ENCODE measurements around the gene ZNF282. TPM values are rescaled to one million over a fixed set of nuclear protein-coding genes. Genes with fewer than 3 reads are reported as not detected.
A peak's percentile ranks its signal among the peaks of the same experiment; 100 is the strongest.

Gene ZNF282
- total RNA-seq, 2 donors from 2014 or later, result 59.5 to 161 TPM

- H3K36me3 Mint-ChIP-seq (ENCODE audit: insufficient read depth in 2 of 2), result peaks cover 13 to 15% of the 10 kb centered on the region in 2 donors
- H3K9me3 Mint-ChIP-seq, result no peaks in the 10 kb centered on the region
- H3K27ac Mint-ChIP-seq, result peak overlapping the region; percentile 42
- no peaks in the 10 kb centered on the region for H3K4me1 Mint-ChIP-seq (ENCODE audit: low read depth)
- H3K4me3 Mint-ChIP-seq, result no peak overlapping the region
- H3K27me3 Mint-ChIP-seq (ENCODE audit: low read depth), result no peaks in the 10 kb centered on the region
- no peak for ATAC-seq (replicated peaks in 1 of 2)
- no peak for DNase-seq
Observed at GRCh38 chr7:149172534-149172920, 22.8 kb upstream of the ZNF282 start.

GRCh38 chr7:149175150-149175549, 20.2 kb upstream of the ZNF282 start:
- DNase-seq, result no peak
- Mint-ChIP-seq H3K36me3 (ENCODE audit: insufficient read depth in 2 of 2) (peaks cover 13 to 17% of the 10 kb centered on the region in 2 donors), H3K9me3 (no peaks in the 10 kb centered on the region), H3K4me3 (no peak overlapping the region), H3K27me3 (ENCODE audit: low read depth) (no peaks in the 10 kb centered on the region), H3K27ac (peak overlapping the region; percentile 24), H3K4me1 (ENCODE audit: low read depth) (no peaks in the 10 kb centered on the region)
- ATAC-seq (replicated peaks in 1 of 2), result no peak

DNA sequence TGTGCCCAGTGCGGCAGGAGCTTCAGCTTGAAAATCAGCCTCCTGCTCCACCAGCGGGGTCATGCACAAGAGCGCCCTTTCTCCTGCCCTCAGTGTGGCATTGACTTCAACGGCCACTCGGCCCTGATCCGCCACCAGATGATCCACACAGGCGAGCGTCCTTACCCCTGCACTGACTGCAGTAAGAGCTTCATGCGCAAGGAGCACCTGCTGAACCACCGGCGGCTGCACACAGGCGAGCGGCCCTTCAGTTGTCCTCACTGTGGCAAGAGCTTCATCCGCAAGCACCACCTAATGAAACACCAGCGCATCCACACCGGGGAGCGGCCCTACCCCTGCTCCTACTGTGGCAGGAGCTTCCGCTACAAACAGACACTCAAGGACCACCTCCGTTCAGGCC, 16.1 kb upstream of the ZNF282 start:
- Mint-ChIP-seq H3K27ac (no peak overlapping the region), H3K4me1 (ENCODE audit: low read depth) (peaks cover 6% of the 10 kb centered on the region), H3K27me3 (ENCODE audit: low read depth) (no peaks in the 10 kb centered on the region), H3K36me3 (ENCODE audit: insufficient read depth in 2 of 2) (peaks cover 13 to 16% of the 10 kb centered on the region in 2 donors), H3K4me3 (no peak overlapping the region), H3K9me3 (no peaks in the 10 kb centered on the region)
- no peak for DNase-seq
- ATAC-seq (replicated peaks in 1 of 2), result no peak

GRCh38 chr7:149180722-149181449, 14.5 kb upstream of the ZNF282 start:
- Mint-ChIP-seq H3K27ac (peak overlapping the region; percentile 19), H3K36me3 (ENCODE audit: insufficient read depth in 2 of 2) (peaks cover 13 to 16% of the 10 kb centered on the region in 2 donors), H3K27me3 (ENCODE audit: low read depth) (no peaks in the 10 kb centered on the region), H3K9me3 (no peaks in the 10 kb centered on the region), H3K4me3 (no peak overlapping the region), H3K4me1 (ENCODE audit: low read depth) (peaks cover 6% of the 10 kb centered on the region)
- ATAC-seq (replicated peaks in 1 of 2), result no peak
- no peak for DNase-seq

- H3K4me3 Mint-ChIP-seq, result no peak overlapping the region
- H3K27ac Mint-ChIP-seq, result peak overlapping the region; percentile 19
- DNase-seq (no peak), ATAC-seq (replicated peaks in 1 of 2) (no peak)
- H3K36me3 Mint-ChIP-seq (ENCODE audit: insufficient read depth in 2 of 2), result peaks cover 11 to 14% of the 10 kb centered on the region in 2 donors
- no peaks in the 10 kb centered on the region for H3K9me3 Mint-ChIP-seq
- peaks cover 6% of the 10 kb centered on the region for H3K4me1 Mint-ChIP-seq (ENCODE audit: low read depth)
- no peaks in the 10 kb centered on the region for H3K27me3 Mint-ChIP-seq (ENCODE audit: low read depth)
Observed at GRCh38 chr7:149181450-149181790, 13.9 kb upstream of the ZNF282 start.

- no peaks in the 10 kb centered on the region for H3K9me3 Mint-ChIP-seq
- peaks cover 6% of the 10 kb centered on the region for H3K4me1 Mint-ChIP-seq (ENCODE audit: low read depth)
- H3K27me3 Mint-ChIP-seq (ENCODE audit: low read depth), result no peaks in the 10 kb centered on the region
- no peak overlapping the region for H3K27ac Mint-ChIP-seq
- peaks cover 0 to 2% of the 10 kb centered on the region in 2 donors for H3K36me3 Mint-ChIP-seq (ENCODE audit: insufficient read depth in 2 of 2)
- DNase-seq, result no peak
- ATAC-seq (replicated peaks in 1 of 2), result no peak
- H3K4me3 Mint-ChIP-seq, result no peak overlapping the region
Observed at GRCh38 chr7:149184274-149184673, 11.1 kb upstream of the ZNF282 start.

DNA sequence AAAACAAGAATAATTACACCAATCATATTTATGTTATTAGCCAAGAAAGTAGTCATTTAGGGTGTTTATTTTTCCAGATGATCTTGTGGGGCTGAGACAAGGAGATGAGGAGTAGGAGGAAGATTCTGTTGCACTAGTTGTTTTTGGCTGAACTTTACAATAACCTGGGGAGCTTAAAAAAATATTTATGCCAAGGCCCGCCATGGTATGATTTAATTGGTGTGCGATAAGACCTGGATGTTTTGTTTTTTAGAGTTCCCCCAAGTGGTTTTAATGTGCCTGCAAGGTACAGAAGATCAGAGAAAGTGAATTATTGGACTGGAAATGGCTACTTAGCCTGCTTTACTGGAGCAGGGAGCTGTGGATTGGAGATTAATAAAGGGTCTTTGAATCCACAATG, 7.1 kb upstream of the ZNF282 start:
- H3K27me3 Mint-ChIP-seq (ENCODE audit: low read depth), result no peaks in the 10 kb centered on the region
- H3K36me3 Mint-ChIP-seq (ENCODE audit: insufficient read depth in 2 of 2), result no peaks in the 10 kb centered on the region
- no peaks in the 10 kb centered on the region for H3K9me3 Mint-ChIP-seq
- H3K4me3 Mint-ChIP-seq, result no peak overlapping the region
- peaks cover 14% of the 10 kb centered on the region for H3K4me1 Mint-ChIP-seq (ENCODE audit: low read depth)
- no peak overlapping the region for H3K27ac Mint-ChIP-seq
- DNase-seq (no peak), ATAC-seq (replicated peaks in 1 of 2) (no peak)

- DNase-seq (no peak), ATAC-seq (replicated peaks in 1 of 2) (no peak)
- H3K4me3 Mint-ChIP-seq, result no peak overlapping the region
- H3K4me1 Mint-ChIP-seq (ENCODE audit: low read depth), result peaks cover 9% of the 10 kb centered on the region
- H3K9me3 Mint-ChIP-seq, result no peaks in the 10 kb centered on the region
- no peaks in the 10 kb centered on the region for H3K36me3 Mint-ChIP-seq (ENCODE audit: insufficient read depth in 2 of 2)
- H3K27ac Mint-ChIP-seq, result no peak overlapping the region
- no peaks in the 10 kb centered on the region for H3K27me3 Mint-ChIP-seq (ENCODE audit: low read depth)
Observed at GRCh38 chr7:149188637-149189259, 6.6 kb upstream of the ZNF282 start.

DNA sequence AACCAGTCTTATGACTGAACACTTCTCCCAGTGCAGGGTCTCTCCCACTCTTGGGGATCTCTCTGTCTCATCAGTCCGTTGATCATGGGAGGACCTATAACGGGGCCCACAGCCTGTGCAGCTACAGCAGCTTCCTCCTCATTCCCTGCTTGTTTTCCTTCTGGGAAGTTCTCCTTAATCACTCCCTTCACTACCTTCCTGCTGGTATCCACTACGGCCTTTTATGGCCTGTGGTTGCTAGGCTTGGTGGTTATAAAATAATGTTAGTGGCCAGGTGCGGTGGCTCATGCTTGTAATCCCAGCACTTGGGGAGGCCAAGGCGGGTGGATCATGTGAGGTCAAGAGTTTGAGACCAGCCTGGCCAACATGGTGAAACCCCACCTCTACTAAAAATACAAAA, 3.5 kb upstream of the ZNF282 start:
- H3K36me3 Mint-ChIP-seq (ENCODE audit: insufficient read depth in 2 of 2), result peaks cover 2 to 5% of the 10 kb centered on the region in 2 donors
- H3K27me3 Mint-ChIP-seq (ENCODE audit: low read depth), result no peaks in the 10 kb centered on the region
- DNase-seq (no peak), ATAC-seq (replicated peaks in 1 of 2) (no peak)
- H3K9me3 Mint-ChIP-seq, result no peaks in the 10 kb centered on the region
- peak overlapping the region; percentile 36 for H3K27ac Mint-ChIP-seq
- H3K4me3 Mint-ChIP-seq, result peak overlapping the region in 1 of 2 donors; percentile 58
- H3K4me1 Mint-ChIP-seq (ENCODE audit: low read depth), result peaks cover 24% of the 10 kb centered on the region

- peaks cover 16 to 20% of the 10 kb centered on the region in 2 donors for H3K36me3 Mint-ChIP-seq (ENCODE audit: insufficient read depth in 2 of 2)
- ATAC-seq (replicated peaks in 1 of 2) (no peak), DNase-seq (no peak)
- H3K27me3 Mint-ChIP-seq (ENCODE audit: low read depth), result no peaks in the 10 kb centered on the region
- peak overlapping the region; percentile 84 to 88 for H3K4me3 Mint-ChIP-seq
- H3K9me3 Mint-ChIP-seq, result no peaks in the 10 kb centered on the region
- H3K4me1 Mint-ChIP-seq (ENCODE audit: low read depth), result peaks cover 52% of the 10 kb centered on the region
- H3K27ac Mint-ChIP-seq, result peak overlapping the region; percentile 35
Observed at GRCh38 chr7:149194799-149195179, 557 bp upstream of the ZNF282 start.

DNA sequence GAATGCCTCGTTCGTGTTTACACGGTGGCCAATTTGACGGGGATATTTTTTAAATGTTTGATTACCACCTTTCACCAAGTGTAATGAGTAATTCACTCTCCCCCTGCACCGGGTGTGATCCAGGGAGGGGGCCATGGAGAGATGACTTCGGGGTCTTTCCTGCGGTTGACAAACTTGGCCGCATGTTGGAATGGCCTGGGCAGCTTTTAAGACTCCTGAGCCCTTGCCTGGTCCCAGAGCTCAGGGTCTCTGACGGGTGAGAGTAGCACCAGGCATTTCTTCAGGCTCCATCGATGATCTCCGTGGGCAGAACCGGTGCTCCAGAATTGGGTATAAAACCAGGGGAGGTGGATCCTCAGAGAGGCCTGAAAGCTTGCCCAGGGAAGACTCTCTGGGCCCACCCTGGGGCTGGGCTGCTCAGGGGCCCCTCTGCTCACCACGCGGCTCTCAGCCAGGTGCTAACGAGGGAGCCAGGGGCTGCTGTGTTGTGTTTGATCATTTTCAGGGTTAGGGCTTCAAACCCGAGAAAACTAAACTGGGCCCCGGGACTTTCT, 882 bp downstream of the ZNF282 start:
- peaks cover 63% of the 10 kb centered on the region for H3K4me1 Mint-ChIP-seq (ENCODE audit: low read depth)
- no peaks in the 10 kb centered on the region for H3K27me3 Mint-ChIP-seq (ENCODE audit: low read depth)
- H3K36me3 Mint-ChIP-seq (ENCODE audit: insufficient read depth in 2 of 2), result peaks cover 26 to 30% of the 10 kb centered on the region in 2 donors

GRCh38 chr7:149196705-149197171, 1.4 kb downstream of the ZNF282 start:
- DNase-seq (peak in 1 of 2 donors; percentile 16), ATAC-seq (replicated peaks in 1 of 2) (peak in 1 of 2 donors; percentile 15)
- Mint-ChIP-seq H3K27me3 (ENCODE audit: low read depth) (no peaks in the 10 kb centered on the region), H3K4me1 (ENCODE audit: low read depth) (peaks cover 63% of the 10 kb centered on the region), H3K36me3 (ENCODE audit: insufficient read depth in 2 of 2) (peaks cover 28 to 31% of the 10 kb centered on the region in 2 donors), H3K4me3 (peak overlapping the region; percentile 90 to 91), H3K9me3 (no peaks in the 10 kb centered on the region), H3K27ac (peak overlapping the region; percentile 97)

More for the DNA sequence above, 882 bp downstream of the ZNF282 start:
- H3K27ac Mint-ChIP-seq, result peak overlapping the region; percentile 97
- no peaks in the 10 kb centered on the region for H3K9me3 Mint-ChIP-seq
- ATAC-seq (replicated peaks in 1 of 2) (peak in 1 of 2 donors; percentile 12), DNase-seq (no peak)
- peak overlapping the region; percentile 90 to 91 for H3K4me3 Mint-ChIP-seq

DNA sequence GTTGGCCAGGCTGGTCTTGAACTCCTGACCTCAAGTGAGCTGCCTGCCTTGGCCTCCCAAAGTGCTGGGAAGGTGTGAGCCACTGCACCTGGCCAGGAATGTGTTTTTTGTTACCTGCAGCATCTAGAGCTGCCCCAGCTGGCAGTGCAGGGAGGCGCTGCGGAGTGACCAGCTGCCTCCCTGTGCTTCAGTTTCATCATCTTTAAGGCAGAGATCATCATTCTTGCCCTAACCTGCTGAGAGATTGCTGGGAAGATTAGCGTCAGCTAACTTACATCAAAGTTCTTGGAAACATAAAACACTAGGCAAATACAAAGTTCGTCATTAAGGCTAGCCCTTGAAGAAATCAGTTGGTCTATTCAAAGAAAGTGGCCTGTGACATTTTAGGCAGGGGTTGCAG, 2.3 kb downstream of the ZNF282 start:
- no peaks in the 10 kb centered on the region for H3K27me3 Mint-ChIP-seq (ENCODE audit: low read depth)
- ATAC-seq (replicated peaks in 1 of 2), result no peak
- peak overlapping the region; percentile 90 to 91 for H3K4me3 Mint-ChIP-seq
- H3K36me3 Mint-ChIP-seq (ENCODE audit: insufficient read depth in 2 of 2), result peaks cover 31 to 40% of the 10 kb centered on the region in 2 donors
- peak overlapping the region; percentile 97 for H3K27ac Mint-ChIP-seq
- DNase-seq, result no peak
- H3K9me3 Mint-ChIP-seq, result no peaks in the 10 kb centered on the region
- peaks cover 69% of the 10 kb centered on the region for H3K4me1 Mint-ChIP-seq (ENCODE audit: low read depth)

Measured in activated T-cell treated with anti-CD3 and anti-CD28 coated beads, Interleukin-2, amount 50 U/mL, for 72 hours (primary cell).